Caco-2 (cell line): Measurements from ENCODE around the gene CD40. TPM values are rescaled to one million over a fixed set of nuclear protein-coding genes. Genes with fewer than 3 reads are reported as not detected.

Source experiments
- BruUV-seq: library from RNA; stranded (reverse); fragments of 400-500 nt; replicated peaks from 2 replicates; lab custom pipeline; 2021; lab: Mats Ljungman, UMichigan
- CTCF ChIA-PET: fragments of 300-600 bp; sonication (Branson Sonifier 250); formaldehyde crosslinking; loops from one replicate; lab custom pipeline; 2022; ENCODE audit warnings: antibody characterized with exemption; lab: Charles Lee
- POLR2A ChIA-PET: fragments of 300-600 bp; sonication (Branson Sonifier 250); formaldehyde crosslinking; loops from one replicate; lab custom pipeline; 2022; ENCODE audit warnings: antibody characterized with exemption; lab: Charles Lee
- DNase-seq, 2 experiments: peaks; one replicate each; pipeline versions ENCODE4 v3.0.0 to v3.0.0-alpha.2; 2020 to 2022
- H3K27me3 ChIP-seq: replicated peaks from 2 replicates; pipeline ENCODE4 v1.6.0; 2011; ENCODE audit warnings: low read length; ENCODE audit not compliant: control insufficient read depth, insufficient read depth
- H3K36me3 ChIP-seq: 2 replicates; pipeline ENCODE4 v1.5.1; 2011; ENCODE audit warnings: low read length; ENCODE audit not compliant: control insufficient read depth, insufficient read depth
- H3K4me1 ChIP-seq: fragments of 250-450 bp; sonication (Bioruptor Pico); 2 replicates; pipeline ENCODE4 v1.5.1; 2020; ENCODE audit warnings: mild to moderate bottlenecking
- H3K4me3 ChIP-seq: 2 replicates; pipeline ENCODE4 v1.5.1; 2011; ENCODE audit warnings: low read depth, mild to moderate bottlenecking, control low read depth, low read length
- H3K9me3 ChIP-seq: fragments of 250-450 bp; sonication (Bioruptor Pico); 2 replicates; pipeline ENCODE4 v1.5.1; 2020; ENCODE audit warnings: mild to moderate bottlenecking, moderate library complexity
- H3K27ac Mint-ChIP-seq: one replicate; pipeline ENCODE4 v1.8.0; 2022; ENCODE audit warnings: mixed read lengths; ENCODE audit not compliant: unreplicated experiment
- H3K27me3 Mint-ChIP-seq: one replicate; pipeline ENCODE4 v1.8.0; 2022; ENCODE audit warnings: mixed read lengths; ENCODE audit not compliant: insufficient read depth, unreplicated experiment
- H3K36me3 Mint-ChIP-seq: one replicate; pipeline ENCODE4 v1.8.0; 2022; ENCODE audit warnings: mild to moderate bottlenecking, mixed read lengths; ENCODE audit not compliant: insufficient read depth, unreplicated experiment
- H3K4me1 Mint-ChIP-seq: one replicate; pipeline ENCODE4 v1.8.0; 2022; ENCODE audit warnings: low read depth, mixed read lengths; ENCODE audit not compliant: unreplicated experiment
- H3K4me3 Mint-ChIP-seq: one replicate; pipeline ENCODE4 v1.8.0; 2022; ENCODE audit warnings: mild to moderate bottlenecking, moderate library complexity, mixed read lengths; ENCODE audit not compliant: unreplicated experiment
- H3K9me3 Mint-ChIP-seq: one replicate; pipeline ENCODE4 v1.8.0; 2022; ENCODE audit warnings: mixed read lengths; ENCODE audit not compliant: unreplicated experiment
- CTCF ChIP-seq, 2 experiments: fragments of 200-600 bp in 1 of 2; IDR thresholded peaks; 1 replicate in 1 of 2; 2 replicates in 1 of 2; pipeline versions ENCODE4 v1.5.1 to v1.8.0; 2011 to 2022; ENCODE audit warnings: antibody characterized with exemption in 1 of 2, control low read depth in 1 of 2, inconsistent platforms in 1 of 2, low read depth in 1 of 2, low read length in 1 of 2, mild to moderate bottlenecking in 1 of 2, moderate library complexity in 1 of 2; ENCODE audit not compliant: insufficient read depth in 1 of 2, severe bottlenecking in 1 of 2, unreplicated experiment in 1 of 2
- intact Hi-C: fragments of 100-400 bp; cut with micrococcal nuclease; formaldehyde crosslinking; loops from one replicate; pipeline ENCODE4 v1.10.0; 2022; ENCODE audit not compliant: unreplicated experiment
- total RNA-seq: library from RNA; stranded (reverse); gene quantifications from 2 replicates; pipeline ENCODE4 v1.2.3, GENCODE V29; 2022

Gene CD40
- total RNA-seq, 1 experiment from 2014 or later, result not detected

GRCh38 chr20:46111028-46111835, 6.9 kb upstream of the CD40 start:
- CTCF ChIA-PET, result no interaction called here
- POLR2A ChIA-PET, result no interaction called here
- Histone ChIP-seq H3K4me3 (no peak overlapping the region), H3K9me3 (no peaks in the 10 kb centered on the region), H3K36me3 (no peaks in the 10 kb centered on the region), H3K4me1 (no peaks in the 10 kb centered on the region), H3K27me3 (peaks cover 3% of the 10 kb centered on the region; the same call in 1 of the 2 replicates)
- no peak overlapping the region for H3K4me3 Mint-ChIP-seq
- peaks cover 43% of the 10 kb centered on the region for H3K27me3 Mint-ChIP-seq
- intact Hi-C loops, result no loop called here
- no peaks in the 10 kb centered on the region for H3K36me3 Mint-ChIP-seq
- no peaks in the 10 kb centered on the region for H3K4me1 Mint-ChIP-seq
- DNase-seq, result peak in 1 of 2 experiments; percentile 32
- no TSS peak for BruUV-seq
- no peaks in the 10 kb centered on the region for H3K9me3 Mint-ChIP-seq
- TF ChIP-seq CTCF (IDR thresholded peaks at IDR 0.05; ENCODE audit: insufficient read depth in 1 of 2, low read depth in 1 of 2, low read length in 1 of 2, severe bottlenecking in 1 of 2, unreplicated experiment in 1 of 2), result no peak
- H3K27ac Mint-ChIP-seq, result no peak overlapping the region

- CTCF ChIA-PET, result no interaction called here
- intact Hi-C loops, result no loop called here
- H3K27me3 Mint-ChIP-seq, result peaks cover 42% of the 10 kb centered on the region
- DNase-seq, result no peak
- no peaks in the 10 kb centered on the region for H3K9me3 Mint-ChIP-seq
- TF ChIP-seq CTCF (IDR thresholded peaks at IDR 0.05; ENCODE audit: insufficient read depth in 1 of 2, low read depth in 1 of 2, low read length in 1 of 2, severe bottlenecking in 1 of 2, unreplicated experiment in 1 of 2), result no peak
- no peak overlapping the region for H3K4me3 ChIP-seq
- H3K4me1 Mint-ChIP-seq, result no peaks in the 10 kb centered on the region
- H3K27me3 ChIP-seq, result peaks cover 3% of the 10 kb centered on the region; the same call in 1 of the 2 replicates
- POLR2A ChIA-PET, result no interaction called here
- no peaks in the 10 kb centered on the region for H3K36me3 Mint-ChIP-seq
- no peak overlapping the region for H3K4me3 Mint-ChIP-seq
- BruUV-seq, result no TSS peak
- H3K9me3 ChIP-seq, result no peaks in the 10 kb centered on the region
- no peaks in the 10 kb centered on the region for H3K4me1 ChIP-seq
- H3K36me3 ChIP-seq, result no peaks in the 10 kb centered on the region
- H3K27ac Mint-ChIP-seq, result no peak overlapping the region
These were observed 6.3 kb upstream of the CD40 start for GRCh38 chr20:46111836-46112212.

- CTCF ChIA-PET, result no interaction called here
- no TSS peak for BruUV-seq
- no peaks in the 10 kb centered on the region for H3K9me3 ChIP-seq
- Mint-ChIP-seq H3K27ac (no peak overlapping the region), H3K4me3 (no peak overlapping the region), H3K36me3 (no peaks in the 10 kb centered on the region), H3K4me1 (no peaks in the 10 kb centered on the region), H3K9me3 (no peaks in the 10 kb centered on the region), H3K27me3 (peaks cover 39% of the 10 kb centered on the region)
- POLR2A ChIA-PET, result no interaction called here
- TF ChIP-seq CTCF (IDR thresholded peaks at IDR 0.05; ENCODE audit: insufficient read depth in 1 of 2, low read depth in 1 of 2, low read length in 1 of 2, severe bottlenecking in 1 of 2, unreplicated experiment in 1 of 2), result no peak
- no peaks in the 10 kb centered on the region for H3K36me3 ChIP-seq
- H3K4me3 ChIP-seq, result no peak overlapping the region
- no peaks in the 10 kb centered on the region for H3K4me1 ChIP-seq
- peak in 1 of 2 experiments; percentile 27 for DNase-seq
- intact Hi-C loops, result no loop called here
- H3K27me3 ChIP-seq, result peaks cover 3% of the 10 kb centered on the region; the same call in 1 of the 2 replicates
These were observed 5.5 kb upstream of the CD40 start for GRCh38 chr20:46112430-46113112.
